OCI-LY3 (cell line): ENCODE data around the gene ARL17B.

Source experiments
- EZH2phosphoT487 ChIP-seq: fragments of 200-600 bp; shearing (Covaris generic); IDR thresholded peaks from 2 replicates; pipeline ENCODE4 v1.6.1; 2018; ENCODE audit warnings: antibody characterized with exemption, mixed run types, low read depth
- TF ChIP-seq, protein P1 (sequence below): fragments of 200-600, 300-600 bp; sonication (generic); IDR thresholded peaks from 2 replicates; pipeline ENCODE4 v1.5.1; 2014; ENCODE audit warnings: antibody characterized with exemption, low read length, low read depth

DNA sequence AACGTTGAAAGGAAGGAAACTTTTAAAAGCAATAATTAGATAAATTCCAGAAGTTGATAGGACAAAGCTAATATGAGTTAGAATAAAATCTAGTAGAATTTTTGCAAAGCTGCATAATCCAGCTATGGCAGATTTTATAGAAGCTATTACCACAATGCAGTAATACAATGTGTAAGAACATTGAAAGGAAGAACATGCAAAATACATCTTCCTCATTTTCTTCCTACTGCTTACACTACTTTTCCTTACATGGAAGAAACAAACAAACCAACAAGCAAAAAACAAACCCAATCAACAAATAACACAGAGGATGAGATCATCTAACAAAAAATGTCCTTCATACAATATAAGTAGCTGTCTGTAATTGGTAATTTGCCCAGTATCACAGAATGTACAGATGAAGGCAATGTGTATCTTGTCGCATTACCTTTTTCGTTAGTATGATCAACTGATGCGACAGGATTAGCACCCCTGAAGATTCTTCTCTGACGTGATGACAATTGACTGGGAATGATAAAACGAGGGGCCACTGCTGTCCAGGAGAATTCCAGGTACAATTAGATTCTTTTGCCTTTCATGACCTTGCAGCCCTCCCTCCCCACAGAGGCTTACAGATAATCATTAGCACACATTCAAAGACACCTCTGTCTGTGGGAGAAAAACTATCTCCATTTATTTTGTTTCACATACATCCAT, 87.9 kb downstream of the ARL17B start:
- TF ChIP-seq, protein P1, sequence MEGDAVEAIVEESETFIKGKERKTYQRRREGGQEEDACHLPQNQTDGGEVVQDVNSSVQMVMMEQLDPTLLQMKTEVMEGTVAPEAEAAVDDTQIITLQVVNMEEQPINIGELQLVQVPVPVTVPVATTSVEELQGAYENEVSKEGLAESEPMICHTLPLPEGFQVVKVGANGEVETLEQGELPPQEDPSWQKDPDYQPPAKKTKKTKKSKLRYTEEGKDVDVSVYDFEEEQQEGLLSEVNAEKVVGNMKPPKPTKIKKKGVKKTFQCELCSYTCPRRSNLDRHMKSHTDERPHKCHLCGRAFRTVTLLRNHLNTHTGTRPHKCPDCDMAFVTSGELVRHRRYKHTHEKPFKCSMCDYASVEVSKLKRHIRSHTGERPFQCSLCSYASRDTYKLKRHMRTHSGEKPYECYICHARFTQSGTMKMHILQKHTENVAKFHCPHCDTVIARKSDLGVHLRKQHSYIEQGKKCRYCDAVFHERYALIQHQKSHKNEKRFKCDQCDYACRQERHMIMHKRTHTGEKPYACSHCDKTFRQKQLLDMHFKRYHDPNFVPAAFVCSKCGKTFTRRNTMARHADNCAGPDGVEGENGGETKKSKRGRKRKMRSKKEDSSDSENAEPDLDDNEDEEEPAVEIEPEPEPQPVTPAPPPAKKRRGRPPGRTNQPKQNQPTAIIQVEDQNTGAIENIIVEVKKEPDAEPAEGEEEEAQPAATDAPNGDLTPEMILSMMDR, result no peak
- no peak for TF ChIP-seq EZH2phosphoT487
